HCT116 (cell line): Measurements from ENCODE around the gene ITK. TPM values are rescaled to one million over a fixed set of nuclear protein-coding genes. Genes with fewer than 3 reads are reported as not detected.

Experiments
- ATAC-seq: fragments of 200-7000 bp; cut with Tn5 transposase; 2 replicates; pipeline ENCODE4 v1.9.1; 2020; ENCODE audit warnings: mild to moderate bottlenecking, moderate library complexity
- BruUV-seq: library from RNA; stranded (reverse); fragments of 400-500 nt; replicated peaks from 2 replicates; lab custom pipeline; 2021; lab: Mats Ljungman, UMichigan
- CTCF ChIA-PET: fragments of 300-600 bp; sonication (Branson Sonifier 250); formaldehyde crosslinking; loops from one replicate; lab custom pipeline; 2021; ENCODE audit warnings: antibody characterized with exemption; lab: Charles Lee
- POLR2A ChIA-PET: fragments of 300-600, 350-600 bp; sonication (Branson Sonifier 250); formaldehyde crosslinking; loops from one replicate; lab custom pipeline; 2021; ENCODE audit warnings: antibody characterized with exemption; lab: Charles Lee
- RAD21 ChIA-PET, 2 experiments: fragments of 300-600 bp; sonication (Branson Sonifier 250); formaldehyde crosslinking; loops; one replicate each; lab custom pipeline; 2023; ENCODE audit warnings: low total read pairs in 2 of 2; ENCODE audit not compliant: uncharacterized antibody in 2 of 2, unreplicated experiment in 2 of 2, low non-redundant PET in 1 of 2; lab: Charles Lee
- DNase-seq: peaks from one replicate; pipeline ENCODE4 v3.0.0-alpha.2; 2010; ENCODE audit warnings: low read depth, low spot score
- H2AFZ ChIP-seq: fragments of 200-600 bp; shearing (Covaris generic), sonication (generic); 2 replicates; pipeline ENCODE4 v1.6.1; 2017; ENCODE audit warnings: low read depth, mixed run types, mixed read lengths, antibody characterized with exemption, low read length; ENCODE audit not compliant: poor library complexity, severe bottlenecking
- H3K27ac ChIP-seq: 2 replicates; pipeline ENCODE4 v1.5.1; 2012; ENCODE audit warnings: low read depth, low read length
- H3K27me3 ChIP-seq: fragments of 200-600 bp; sonication (generic); 2 replicates; pipeline ENCODE4 v1.6.1; 2016; ENCODE audit warnings: mixed run types, low read length, mixed read lengths; ENCODE audit not compliant: insufficient read depth
- H3K36me3 ChIP-seq, 2 experiments: fragments of 200-500 bp in 1 of 2; fragments of 200-600 bp in 1 of 2; sonication (Bioruptor generic) in 1 of 2; sonication (generic) in 1 of 2; 2 replicates each; pipeline versions ENCODE4 v1.5.1 to v1.6.1; 2014 to 2016; ENCODE audit warnings: low read length in 2 of 2, inconsistent platforms in 1 of 2, mixed read lengths in 1 of 2, mixed run types in 1 of 2; ENCODE audit not compliant: insufficient read depth in 2 of 2, control insufficient read depth in 1 of 2
- H3K4me1 ChIP-seq, 2 experiments: fragments of 200-600 bp in 1 of 2; sonication (generic) in 1 of 2; 2 replicates each; pipeline versions ENCODE4 v1.5.1 to v1.6.1; 2012 to 2017; ENCODE audit warnings: low read length in 2 of 2, inconsistent platforms in 1 of 2, mild to moderate bottlenecking in 1 of 2, mixed read lengths in 1 of 2, mixed run types in 1 of 2, moderate library complexity in 1 of 2; ENCODE audit not compliant: insufficient read depth in 2 of 2, control insufficient read depth in 1 of 2
- H3K4me2 ChIP-seq: fragments of 200-600 bp; sonication (generic); 2 replicates; pipeline ENCODE4 v1.6.1; 2017; ENCODE audit warnings: mixed run types, low read length, mixed read lengths
- H3K4me3 ChIP-seq, 2 experiments: fragments of 200-600 bp in 1 of 2; sonication (generic) in 1 of 2; replicated peaks in 1 of 2; 2 replicates each; pipeline ENCODE4 v1.5.1; 2011 to 2016; ENCODE audit warnings: low read length in 2 of 2, control low read depth in 1 of 2, low read depth in 1 of 2, mild to moderate bottlenecking in 1 of 2, mixed read lengths in 1 of 2, mixed run types in 1 of 2
- H3K79me2 ChIP-seq: fragments of 200-600 bp; sonication (generic); 2 replicates; pipeline ENCODE4 v1.6.1; 2017; ENCODE audit warnings: mild to moderate bottlenecking, mixed run types, low read length, moderate library complexity, mixed read lengths; ENCODE audit not compliant: insufficient read depth
- H3K9ac ChIP-seq: fragments of 200-600 bp; sonication (generic); 2 replicates; pipeline ENCODE4 v1.6.1; 2016; ENCODE audit warnings: low read length, mixed read lengths
- H3K9me2 ChIP-seq: fragments of 200-600 bp; sonication (generic), shearing (Covaris generic); 2 replicates; pipeline ENCODE4 v1.6.1; 2017; ENCODE audit warnings: mixed run types, mild to moderate bottlenecking, moderate library complexity; ENCODE audit not compliant: insufficient read depth
- H3K9me3 ChIP-seq, 2 experiments: fragments of 200-500 bp in 1 of 2; fragments of 200-600 bp in 1 of 2; sonication (Bioruptor generic) in 1 of 2; sonication (generic) in 1 of 2; 2 replicates each; pipeline ENCODE4 v1.6.1; 2014 to 2017; ENCODE audit warnings: low read length in 2 of 2, mixed read lengths in 2 of 2, inconsistent platforms in 1 of 2, low read depth in 1 of 2, mild to moderate bottlenecking in 1 of 2, mixed run types in 1 of 2, moderate library complexity in 1 of 2; ENCODE audit not compliant: control insufficient read depth in 1 of 2, insufficient read depth in 1 of 2
- H4K20me1 ChIP-seq: fragments of 200-600 bp; sonication (generic), shearing (Covaris generic); 2 replicates; pipeline ENCODE4 v1.6.1; 2017; ENCODE audit warnings: mixed run types, mild to moderate bottlenecking, moderate library complexity; ENCODE audit not compliant: insufficient read depth
- RAD21 ChIP-seq: IDR thresholded peaks from 2 replicates; pipeline ENCODE4 v1.6.1; 2012; ENCODE audit warnings: low read depth, mild to moderate bottlenecking
- ZNF274 ChIP-seq: fragments of 200-500 bp; sonication (Bioruptor generic); IDR thresholded peaks from 2 replicates; pipeline ENCODE4 v1.6.1; 2014; ENCODE audit warnings: mild to moderate bottlenecking, low read depth, low read length, inconsistent platforms
- intact Hi-C: fragments of 100-400 bp; cut with micrococcal nuclease; formaldehyde crosslinking; loops from 2 replicates; pipeline ENCODE4 v1.10.0; 2022
- total RNA-seq: library from RNA; stranded (reverse); gene quantifications from one replicate; pipeline ENCODE4 v1.2.1, GENCODE V29; 2021; ENCODE audit not compliant: unreplicated experiment
- TF ChIP-seq, protein P1 (sequence below), 3 experiments: fragments of 200-600 bp in 1 of 3; sonication (generic) in 1 of 3; IDR thresholded peaks in 2 of 3; conservative IDR thresholded peaks in 1 of 3; 2 replicates each; pipeline ENCODE4 v1.5.1; 2012 to 2017; ENCODE audit warnings: low read depth in 2 of 3, low read length in 2 of 3, antibody characterized with exemption in 1 of 3, borderline replicate concordance in 1 of 3, control low read depth in 1 of 3, mild to moderate bottlenecking in 1 of 3, mixed read lengths in 1 of 3, mixed run types in 1 of 3, moderate library complexity in 1 of 3; ENCODE audit not compliant: insufficient read depth in 1 of 3

The ITK gene
- total RNA-seq, 1 experiment from 2014 or later, result 0.37 TPM

DNA sequence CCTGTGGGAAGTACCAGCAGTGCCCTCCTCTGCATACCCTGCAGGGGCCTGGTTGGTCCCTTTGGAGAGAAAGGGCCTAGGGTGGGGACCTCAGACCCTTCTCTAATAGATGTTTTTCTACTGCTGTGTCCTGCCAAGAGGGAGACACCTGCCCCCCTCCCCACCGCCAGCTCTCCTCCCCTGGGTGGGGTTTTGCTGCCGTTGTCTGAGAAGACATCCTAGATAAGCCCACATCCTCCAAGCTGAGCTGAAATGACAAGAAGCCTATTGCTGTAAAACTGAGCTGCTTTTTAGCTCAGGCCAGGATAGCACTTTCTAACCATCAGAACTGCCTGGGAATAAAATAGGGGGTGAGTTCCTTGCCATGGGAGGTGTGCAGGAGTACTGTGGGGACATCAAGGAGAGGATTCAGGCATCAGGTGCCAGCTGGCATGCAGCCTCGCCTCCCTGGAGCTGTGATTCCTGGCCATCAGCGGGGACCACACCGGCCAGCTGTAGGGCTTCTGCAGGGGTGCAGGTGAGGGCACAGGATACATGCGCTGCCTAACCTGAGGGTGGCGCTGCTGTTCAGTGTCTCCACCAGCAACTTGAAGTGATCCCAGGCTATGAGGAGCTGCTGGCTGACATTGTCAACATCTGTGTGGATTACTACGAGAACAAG is 123.2 kb downstream of the ITK start:
- ATAC-seq (peak; percentile 82), DNase-seq (no peak)
- no peak overlapping the region for H3K4me2 ChIP-seq
- H3K4me3 ChIP-seq, result no peak overlapping the region
- H3K36me3 ChIP-seq, result no peaks in the 10 kb centered on the region
- no peaks in the 10 kb centered on the region for H3K79me2 ChIP-seq
- POLR2A ChIA-PET, result no interaction called here
- TF ChIP-seq ZNF274 (no peak), RAD21 (peak; percentile 18; the same call in 1 of the 2 replicates)
- TF ChIP-seq, protein P1, sequence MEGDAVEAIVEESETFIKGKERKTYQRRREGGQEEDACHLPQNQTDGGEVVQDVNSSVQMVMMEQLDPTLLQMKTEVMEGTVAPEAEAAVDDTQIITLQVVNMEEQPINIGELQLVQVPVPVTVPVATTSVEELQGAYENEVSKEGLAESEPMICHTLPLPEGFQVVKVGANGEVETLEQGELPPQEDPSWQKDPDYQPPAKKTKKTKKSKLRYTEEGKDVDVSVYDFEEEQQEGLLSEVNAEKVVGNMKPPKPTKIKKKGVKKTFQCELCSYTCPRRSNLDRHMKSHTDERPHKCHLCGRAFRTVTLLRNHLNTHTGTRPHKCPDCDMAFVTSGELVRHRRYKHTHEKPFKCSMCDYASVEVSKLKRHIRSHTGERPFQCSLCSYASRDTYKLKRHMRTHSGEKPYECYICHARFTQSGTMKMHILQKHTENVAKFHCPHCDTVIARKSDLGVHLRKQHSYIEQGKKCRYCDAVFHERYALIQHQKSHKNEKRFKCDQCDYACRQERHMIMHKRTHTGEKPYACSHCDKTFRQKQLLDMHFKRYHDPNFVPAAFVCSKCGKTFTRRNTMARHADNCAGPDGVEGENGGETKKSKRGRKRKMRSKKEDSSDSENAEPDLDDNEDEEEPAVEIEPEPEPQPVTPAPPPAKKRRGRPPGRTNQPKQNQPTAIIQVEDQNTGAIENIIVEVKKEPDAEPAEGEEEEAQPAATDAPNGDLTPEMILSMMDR (IDR thresholded peaks at IDR 0.05 in 2 of 3, conservative IDR thresholded peaks at IDR 0.05 in 1 of 3; ENCODE audit: borderline replicate concordance in 1 of 3, insufficient read depth in 1 of 3, low read depth in 2 of 3, low read length in 2 of 3), result peak in 2 of 3 experiments; percentile 44 to 50; a peak in 4 of 6 replicates
- TF ChIP-seq, all 23 proteins: peak for 2
- Histone ChIP-seq H4K20me1 (no peaks in the 10 kb centered on the region), H3K27me3 (no peaks in the 10 kb centered on the region), H3K9ac (no peak overlapping the region), H2AFZ (no peak overlapping the region), H3K9me2 (no peaks in the 10 kb centered on the region), H3K4me1 (no peaks in the 10 kb centered on the region), H3K9me3 (no peaks in the 10 kb centered on the region), H3K27ac (no peak overlapping the region)
- intact Hi-C loops, result no loop called here
- no TSS peak for BruUV-seq
- CTCF ChIA-PET, result interaction anchor here (1.1 to 1.2 kb wide), 2 partner anchors 9 to 21 kb away, joined by 3 read pairs; no protein-coding TSS in a partner anchor
- RAD21 ChIA-PET, result no interaction called here

Other genes with a start within 250 kb of the ITK start
- gene TIMD4, start 217.6 kb upstream of the ITK start, total RNA-seq, result not detected
- gene HAVCR1, start 121.7 kb upstream of the ITK start, total RNA-seq, result not detected
- gene HAVCR2, start 71.8 kb upstream of the ITK start, total RNA-seq, result 0.07 TPM
- gene MED7, start 38.0 kb upstream of the ITK start, total RNA-seq, result 9.1 TPM
- not detected for gene GARIN3, start 14.6 kb upstream of the ITK start, total RNA-seq
- 45.1 TPM for gene CYFIP2, start 85.3 kb downstream of the ITK start, total RNA-seq